Measurements from ENCODE around the gene ACTN1.

ACTN1 gene

DNA sequence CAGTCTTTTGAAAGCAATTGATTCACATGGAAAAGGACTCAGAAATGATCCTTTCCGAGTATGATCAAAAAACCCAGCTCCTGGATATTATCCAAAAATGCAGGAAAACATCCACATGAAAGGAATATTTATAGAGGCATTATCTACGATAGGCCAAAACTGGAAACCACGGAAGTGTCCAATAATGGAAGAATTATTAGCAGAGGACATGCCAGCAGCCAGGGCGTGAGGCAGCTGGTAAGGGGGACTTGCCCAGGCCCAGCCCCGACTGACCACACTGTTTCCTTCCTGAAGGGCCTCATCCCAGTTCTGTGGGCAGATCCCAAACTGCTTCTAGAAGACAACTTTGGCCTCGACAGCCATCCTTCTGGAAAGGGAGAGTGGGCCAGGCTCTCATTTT is 20.5 kb downstream of the ACTN1 start:
- Histone ChIP-seq H4K20me1 (ENCODE audit: insufficient read depth, low read length) (peaks cover 10% of the 10 kb centered on the region), H3K9ac (ENCODE audit: low read length) (no peak overlapping the region), H2AFZ (ENCODE audit: low read depth, low read length) (no peak overlapping the region), H3K4me2 (ENCODE audit: low read length) (no peak overlapping the region), H3K79me2 (ENCODE audit: low read length) (no peaks in the 10 kb centered on the region), H3K9me3 (ENCODE audit: insufficient read depth, low read length) (no peaks in the 10 kb centered on the region), H3K27me3 (ENCODE audit: low read depth, low read length) (peaks cover 49% of the 10 kb centered on the region), H3K4me3 (ENCODE audit: low read length) (no peak overlapping the region), H3K27ac (ENCODE audit: low read length) (no peak overlapping the region), H3K36me3 (replicated peaks; ENCODE audit: low read depth, low read length) (no peaks in the 10 kb centered on the region), H3K4me1 (ENCODE audit: low read length) (peaks cover 20% of the 10 kb centered on the region)
- TF ChIP-seq, protein P1, sequence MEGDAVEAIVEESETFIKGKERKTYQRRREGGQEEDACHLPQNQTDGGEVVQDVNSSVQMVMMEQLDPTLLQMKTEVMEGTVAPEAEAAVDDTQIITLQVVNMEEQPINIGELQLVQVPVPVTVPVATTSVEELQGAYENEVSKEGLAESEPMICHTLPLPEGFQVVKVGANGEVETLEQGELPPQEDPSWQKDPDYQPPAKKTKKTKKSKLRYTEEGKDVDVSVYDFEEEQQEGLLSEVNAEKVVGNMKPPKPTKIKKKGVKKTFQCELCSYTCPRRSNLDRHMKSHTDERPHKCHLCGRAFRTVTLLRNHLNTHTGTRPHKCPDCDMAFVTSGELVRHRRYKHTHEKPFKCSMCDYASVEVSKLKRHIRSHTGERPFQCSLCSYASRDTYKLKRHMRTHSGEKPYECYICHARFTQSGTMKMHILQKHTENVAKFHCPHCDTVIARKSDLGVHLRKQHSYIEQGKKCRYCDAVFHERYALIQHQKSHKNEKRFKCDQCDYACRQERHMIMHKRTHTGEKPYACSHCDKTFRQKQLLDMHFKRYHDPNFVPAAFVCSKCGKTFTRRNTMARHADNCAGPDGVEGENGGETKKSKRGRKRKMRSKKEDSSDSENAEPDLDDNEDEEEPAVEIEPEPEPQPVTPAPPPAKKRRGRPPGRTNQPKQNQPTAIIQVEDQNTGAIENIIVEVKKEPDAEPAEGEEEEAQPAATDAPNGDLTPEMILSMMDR (IDR thresholded peaks at IDR 0.05; ENCODE audit: low read depth, low read length), result no peak
- TF ChIP-seq EZH2phosphoT487 (IDR thresholded peaks at IDR 0.05; ENCODE audit: low read depth), result no peak

DNA sequence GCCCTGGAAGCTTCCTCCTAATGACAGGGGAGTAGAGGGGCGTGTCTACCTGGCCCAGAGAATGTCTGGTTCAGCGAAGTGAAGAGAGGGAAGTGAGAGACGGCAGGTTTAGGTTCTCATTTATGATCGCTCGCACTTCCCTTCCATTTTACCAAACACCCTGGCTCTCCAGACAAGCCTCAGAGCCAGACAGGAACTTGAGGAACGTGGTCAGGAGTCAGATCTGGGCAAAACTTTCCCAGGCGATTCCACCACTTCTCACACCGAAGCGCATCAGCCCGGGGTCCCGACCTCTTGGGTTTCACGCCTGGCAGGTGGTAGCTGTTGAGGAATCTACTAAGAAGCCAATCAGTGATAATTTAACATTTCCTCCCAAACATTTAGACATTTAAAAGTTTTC is 21.3 kb downstream of the ACTN1 start:
- no peaks in the 10 kb centered on the region for H3K79me2 ChIP-seq (ENCODE audit: low read length)
- H3K27ac ChIP-seq (ENCODE audit: low read length), result no peak overlapping the region
- H3K4me3 ChIP-seq (ENCODE audit: low read length), result peak overlapping the region; percentile 56
- H3K4me1 ChIP-seq (ENCODE audit: low read length), result peaks cover 20% of the 10 kb centered on the region
- H3K9ac ChIP-seq (ENCODE audit: low read length), result no peak overlapping the region
- TF ChIP-seq, protein P1 (IDR thresholded peaks at IDR 0.05; ENCODE audit: low read depth, low read length), result no peak
- no peak for TF ChIP-seq EZH2phosphoT487 (IDR thresholded peaks at IDR 0.05; ENCODE audit: low read depth)
- peak overlapping the region; percentile 65 for H3K4me2 ChIP-seq (ENCODE audit: low read length)
- peaks cover 10% of the 10 kb centered on the region for H4K20me1 ChIP-seq (ENCODE audit: insufficient read depth, low read length)
- H3K36me3 ChIP-seq (replicated peaks; ENCODE audit: low read depth, low read length), result no peaks in the 10 kb centered on the region
- H3K9me3 ChIP-seq (ENCODE audit: insufficient read depth, low read length), result no peaks in the 10 kb centered on the region
- H2AFZ ChIP-seq (ENCODE audit: low read depth, low read length), result no peak overlapping the region
- peaks cover 44% of the 10 kb centered on the region for H3K27me3 ChIP-seq (ENCODE audit: low read depth, low read length)

DNA sequence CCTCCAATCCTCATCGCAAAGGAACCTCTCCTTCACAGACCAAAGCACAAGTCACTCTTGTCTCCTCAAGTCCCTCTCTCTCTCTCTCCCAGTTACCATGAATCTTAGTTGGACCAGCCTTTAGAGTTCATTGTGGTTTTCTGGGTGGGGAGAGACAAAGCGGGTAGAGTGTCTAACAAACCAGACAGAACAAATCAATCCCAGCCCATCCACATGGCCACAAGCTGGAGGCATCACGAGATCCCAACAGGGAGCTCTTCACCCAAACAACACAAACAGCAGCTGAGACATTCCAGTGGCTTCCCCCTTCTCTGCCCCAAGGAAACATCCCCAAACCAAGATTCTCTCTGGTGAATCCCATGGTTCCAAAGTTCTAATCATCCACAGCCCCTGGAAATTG is 22.4 kb downstream of the ACTN1 start:
- Histone ChIP-seq H4K20me1 (ENCODE audit: insufficient read depth, low read length) (peaks cover 10% of the 10 kb centered on the region), H3K27me3 (ENCODE audit: low read depth, low read length) (peaks cover 44% of the 10 kb centered on the region), H3K4me1 (ENCODE audit: low read length) (peaks cover 20% of the 10 kb centered on the region), H3K27ac (ENCODE audit: low read length) (no peak overlapping the region), H3K4me2 (ENCODE audit: low read length) (no peak overlapping the region), H3K79me2 (ENCODE audit: low read length) (no peaks in the 10 kb centered on the region), H3K9ac (ENCODE audit: low read length) (no peak overlapping the region), H3K36me3 (replicated peaks; ENCODE audit: low read depth, low read length) (no peaks in the 10 kb centered on the region), H2AFZ (ENCODE audit: low read depth, low read length) (no peak overlapping the region), H3K9me3 (ENCODE audit: insufficient read depth, low read length) (no peaks in the 10 kb centered on the region), H3K4me3 (ENCODE audit: low read length) (no peak overlapping the region)
- TF ChIP-seq, protein P1 (IDR thresholded peaks at IDR 0.05; ENCODE audit: low read depth, low read length), result no peak
- no peak for TF ChIP-seq EZH2phosphoT487 (IDR thresholded peaks at IDR 0.05; ENCODE audit: low read depth)

DNA sequence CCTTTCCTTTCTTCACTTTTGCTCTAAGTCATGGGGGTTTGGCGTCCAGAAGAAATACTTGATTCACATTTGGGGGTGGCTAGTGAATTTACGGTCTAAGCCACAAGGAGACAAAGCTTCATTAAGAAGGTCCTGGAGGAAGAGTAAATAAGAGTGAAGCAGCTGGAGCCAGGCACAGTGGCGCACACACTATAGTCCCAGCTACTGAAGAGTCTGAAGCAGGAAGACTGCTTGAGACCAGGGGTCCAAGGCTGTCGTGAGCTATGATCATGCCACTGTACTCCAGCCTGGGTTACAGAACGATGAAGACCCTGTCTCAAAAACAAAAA is 23.3 kb downstream of the ACTN1 start:
- H3K4me1 ChIP-seq (ENCODE audit: low read length), result peaks cover 20% of the 10 kb centered on the region

More for the DNA sequence above, 23.3 kb downstream of the ACTN1 start:
- no peak overlapping the region for H3K9ac ChIP-seq (ENCODE audit: low read length)
- H3K27ac ChIP-seq (ENCODE audit: low read length), result no peak overlapping the region
- no peak overlapping the region for H3K4me3 ChIP-seq (ENCODE audit: low read length)
- H3K4me2 ChIP-seq (ENCODE audit: low read length), result no peak overlapping the region
- peaks cover 10% of the 10 kb centered on the region for H4K20me1 ChIP-seq (ENCODE audit: insufficient read depth, low read length)
- TF ChIP-seq, protein P1 (IDR thresholded peaks at IDR 0.05; ENCODE audit: low read depth, low read length), result no peak
- TF ChIP-seq EZH2phosphoT487 (IDR thresholded peaks at IDR 0.05; ENCODE audit: low read depth), result no peak
- no peaks in the 10 kb centered on the region for H3K9me3 ChIP-seq (ENCODE audit: insufficient read depth, low read length)
- no peaks in the 10 kb centered on the region for H3K79me2 ChIP-seq (ENCODE audit: low read length)
- no peaks in the 10 kb centered on the region for H3K36me3 ChIP-seq (replicated peaks; ENCODE audit: low read depth, low read length)
- H2AFZ ChIP-seq (ENCODE audit: low read depth, low read length), result no peak overlapping the region
- H3K27me3 ChIP-seq (ENCODE audit: low read depth, low read length), result peaks cover 44% of the 10 kb centered on the region
